ENCODE data around the gene PCDHGB4. TPM values are rescaled to one million over a fixed set of nuclear protein-coding genes. Genes with fewer than 3 reads are reported as not detected.

The PCDHGB4 gene
- total RNA-seq, 3 donors from 2014 or later (not counting 1 experiment from before 2014, with no cell fraction given): 0.31 to 0.40 TPM; not detected in 1

- intact Hi-C loops (cut with micrococcal nuclease): loop anchor here (5.0 kb wide), 1 partner anchor 34 kb away; the partner anchor contains the start of gene PCDHGA11
- Histone ChIP-seq H3K4me3 (ENCODE audit: low read length) (no peak overlapping the region), H3K36me3 (ENCODE audit: control insufficient read depth, insufficient read depth, low read length) (no peaks in the 10 kb centered on the region), H3K4me1 (ENCODE audit: control insufficient read depth, insufficient read depth, low read length) (no peaks in the 10 kb centered on the region), H3K27ac (ENCODE audit: low read length) (no peak overlapping the region), H3K9me3 (ENCODE audit: control insufficient read depth, insufficient read depth, low read length) (peaks cover 41% of the 10 kb centered on the region), H3K27me3 (ENCODE audit: control insufficient read depth, insufficient read depth, low read length) (peaks cover 56% of the 10 kb centered on the region)
- no peak for ATAC-seq
- Mint-ChIP-seq H3K4me3 (no peak overlapping the region), H3K27me3 (ENCODE audit: low read depth in 2 of 2) (peaks cover 64 to 75% of the 10 kb centered on the region in 2 donors), H3K27ac (no peak overlapping the region), H3K9me3 (peaks cover 0 to 5% of the 10 kb centered on the region in 2 donors), H3K36me3 (peaks cover 7% of the 10 kb centered on the region), H3K4me1 (no peaks in the 10 kb centered on the region)
- TF ChIP-seq CTCF (IDR thresholded peaks at IDR 0.05): no peak
- no peak for DNase-seq
- 66% methylated on average over 7 of the region's 10 CpGs for WGBS (ENCODE audit: insufficient coverage)
Observed at GRCh38 chr5:141388661-141389060, 1.2 kb downstream of the PCDHGB4 start.

GRCh38 chr5:141389153-141390042, 1.9 kb downstream of the PCDHGB4 start:
- intact Hi-C loops (cut with micrococcal nuclease): loop anchor here (5.0 kb wide), 1 partner anchor 33 kb away; the partner anchor contains the start of gene PCDHGA11
- Histone ChIP-seq H3K36me3 (ENCODE audit: control insufficient read depth, insufficient read depth, low read length) (no peaks in the 10 kb centered on the region), H3K27ac (ENCODE audit: low read length) (no peak overlapping the region), H3K9me3 (ENCODE audit: control insufficient read depth, insufficient read depth, low read length) (peaks cover 44% of the 10 kb centered on the region), H3K27me3 (ENCODE audit: control insufficient read depth, insufficient read depth, low read length) (peaks cover 60% of the 10 kb centered on the region), H3K4me3 (ENCODE audit: low read length) (no peak overlapping the region), H3K4me1 (ENCODE audit: control insufficient read depth, insufficient read depth, low read length) (no peaks in the 10 kb centered on the region)
- Mint-ChIP-seq H3K27me3 (ENCODE audit: low read depth in 2 of 2) (peaks cover 64 to 81% of the 10 kb centered on the region in 2 donors), H3K9me3 (peaks cover 0 to 8% of the 10 kb centered on the region in 2 donors), H3K27ac (no peak overlapping the region), H3K4me3 (no peak overlapping the region), H3K4me1 (no peaks in the 10 kb centered on the region), H3K36me3 (peaks cover 7% of the 10 kb centered on the region)
- WGBS (ENCODE audit: insufficient coverage): 50% methylated on average over 77 of the region's 77 CpGs
- DNase-seq (no peak), ATAC-seq (no peak)
- no peak for TF ChIP-seq CTCF (IDR thresholded peaks at IDR 0.05)

- Mint-ChIP-seq H3K9me3 (peaks cover 0 to 5% of the 10 kb centered on the region in 2 donors), H3K27me3 (ENCODE audit: low read depth in 2 of 2) (peaks cover 51 to 73% of the 10 kb centered on the region in 2 donors), H3K4me1 (no peaks in the 10 kb centered on the region), H3K4me3 (peak within 1 kb of the TSS; percentile 71), H3K36me3 (peaks cover 7% of the 10 kb centered on the region), H3K27ac (no peak within 1 kb of the TSS)
- intact Hi-C loops (cut with micrococcal nuclease): no loop called here
- ATAC-seq: peak in 2 of 3 donors; percentile 47 to 58
- TF ChIP-seq CTCF (IDR thresholded peaks at IDR 0.05): no peak
- DNase-seq: no peak
- 39% methylated on average over 37 of the region's 38 CpGs for WGBS (ENCODE audit: insufficient coverage)
- Histone ChIP-seq H3K36me3 (ENCODE audit: control insufficient read depth, insufficient read depth, low read length) (no peaks in the 10 kb centered on the region), H3K4me1 (ENCODE audit: control insufficient read depth, insufficient read depth, low read length) (no peaks in the 10 kb centered on the region), H3K4me3 (ENCODE audit: low read length) (no peak within 1 kb of the TSS), H3K27ac (ENCODE audit: low read length) (no peak within 1 kb of the TSS), H3K27me3 (ENCODE audit: control insufficient read depth, insufficient read depth, low read length) (peaks cover 63% of the 10 kb centered on the region), H3K9me3 (ENCODE audit: control insufficient read depth, insufficient read depth, low read length) (peaks cover 39% of the 10 kb centered on the region)
Observed at GRCh38 chr5:141392429-141393198, 5.1 kb downstream of the PCDHGB4 start, which contains the start of gene PCDHGA8. TSS of gene PCDHGA8 (plus strand) at chr5:141392633. CDS start at chr5:141392814, 181 bp downstream.

All from natural killer cell (primary cell).